H1 (cell line): Measurements from ENCODE around the gene SPATA13. TPM values are rescaled to one million over a fixed set of nuclear protein-coding genes. Genes with fewer than 3 reads are reported as not detected.

ENCODE experiments used
- CTCF ChIA-PET: fragments of 300-600 bp; sonication (Branson Sonifier 250); formaldehyde crosslinking; loops from one replicate; lab custom pipeline; 2021; ENCODE audit not compliant: partially characterized antibody; lab: Charles Lee
- POLR2A ChIA-PET: fragments of 300-600 bp; sonication (Branson Sonifier 250); formaldehyde crosslinking; loops from one replicate; lab custom pipeline; 2021; ENCODE audit warnings: inconsistent platforms; ENCODE audit not compliant: partially characterized antibody; lab: Charles Lee
- DNase-seq, 2 experiments: peaks; one replicate each; pipeline versions ENCODE4 v3.0.0 to v3.0.0-alpha.2; 2010 to 2022; ENCODE audit warnings: low spot score in 2 of 2, low read depth in 1 of 2, mixed read lengths in 1 of 2
- FAIRE-seq: peaks from 2 replicates; lab custom pipeline; 2011; peaks lifted over from hg19 to GRCh38; lab: Jason Lieb, UNC
- H2AFZ ChIP-seq: 2 replicates; pipeline ENCODE4 v1.8.1; 2012; ENCODE audit warnings: low read length, inconsistent platforms
- H2AK5ac ChIP-seq: 2 replicates; pipeline ENCODE4 v1.6.1; 2013; ENCODE audit warnings: low read depth, low read length
- H2BK120ac ChIP-seq: replicated peaks from 2 replicates; pipeline ENCODE3; 2013; ENCODE audit warnings: low read depth, low read length, inconsistent platforms
- H2BK12ac ChIP-seq: 2 replicates; pipeline ENCODE4 v1.6.1; 2013; ENCODE audit warnings: low read depth, low read length
- H2BK15ac ChIP-seq: 2 replicates; pipeline ENCODE4 v1.6.1; 2013; ENCODE audit warnings: low read length
- H2BK20ac ChIP-seq: 2 replicates; pipeline ENCODE4 v1.6.1; 2013; ENCODE audit warnings: low read length
- H2BK5ac ChIP-seq: 2 replicates; pipeline ENCODE4 v1.6.1; 2013; ENCODE audit warnings: low read depth, low read length
- H3K14ac ChIP-seq: 2 replicates; pipeline ENCODE4 v1.6.1; 2013; ENCODE audit warnings: inconsistent platforms; ENCODE audit not compliant: insufficient read length
- H3K18ac ChIP-seq: 2 replicates; pipeline ENCODE4 v1.6.1; 2013; ENCODE audit warnings: low read length; ENCODE audit errors: extremely low read depth
- H3K23ac ChIP-seq: 2 replicates; pipeline ENCODE4 v1.6.1; 2013; ENCODE audit warnings: inconsistent platforms; ENCODE audit not compliant: insufficient read length
- H3K23me2 ChIP-seq: 2 replicates; pipeline ENCODE4 v1.6.1; 2013; ENCODE audit warnings: low read depth, low read length
- H3K27ac ChIP-seq: 2 replicates; pipeline ENCODE4 v1.6.1; 2011; ENCODE audit warnings: low read depth, low read length, inconsistent platforms
- H3K27me3 ChIP-seq, 4 experiments: replicated peaks in 1 of 4; 1 replicate in 1 of 4; 2 replicates in 3 of 4; pipeline versions ENCODE4 v1.6.1 to v1.8.1; 2011 to 2013; ENCODE audit warnings: low read length in 3 of 4, mild to moderate bottlenecking in 3 of 4, inconsistent platforms in 2 of 4, mixed read lengths in 2 of 4, moderate library complexity in 1 of 4; ENCODE audit not compliant: control insufficient read depth in 3 of 4, insufficient read depth in 3 of 4; ENCODE audit errors: extremely low read depth in 1 of 4
- H3K36me3 ChIP-seq, 4 experiments: 2 replicates each; pipeline versions ENCODE4 v1.6.1 to v1.8.1; 2011 to 2013; ENCODE audit warnings: mild to moderate bottlenecking in 4 of 4, low read length in 3 of 4, moderate library complexity in 2 of 4, control low read depth in 1 of 4, inconsistent platforms in 1 of 4; ENCODE audit not compliant: insufficient read depth in 4 of 4, control insufficient read depth in 2 of 4
- H3K4ac ChIP-seq: replicated peaks from 2 replicates; pipeline ENCODE3; 2013; ENCODE audit warnings: low read length, low read depth, mixed read lengths, inconsistent platforms; ENCODE audit not compliant: insufficient read length
- H3K4me1 ChIP-seq, 4 experiments: replicated peaks in 1 of 4; 1 replicate in 1 of 4; 2 replicates in 3 of 4; pipeline versions ENCODE4 v1.6.1 to v1.8.1; 2011 to 2013; ENCODE audit warnings: low read length in 3 of 4, inconsistent platforms in 2 of 4, mixed read lengths in 1 of 4; ENCODE audit not compliant: insufficient read depth in 4 of 4, control insufficient read depth in 3 of 4
- H3K4me2 ChIP-seq, 2 experiments: 2 replicates each; pipeline versions ENCODE4 v1.6.1 to v1.8.1; 2011 to 2013; ENCODE audit warnings: low read depth in 2 of 2, low read length in 2 of 2, control low read depth in 1 of 2, inconsistent platforms in 1 of 2, mild to moderate bottlenecking in 1 of 2; ENCODE audit not compliant: insufficient read depth in 1 of 2
- H3K4me3 ChIP-seq, 4 experiments: fragments of 200-600, 300-600 bp in 1 of 4; sonication (generic), shearing (Covaris generic), sonication (Bioruptor Twin) in 1 of 4; 2 replicates each; pipeline versions ENCODE4 v1.5.1 to v1.8.1; 2011 to 2016; ENCODE audit warnings: low read length in 4 of 4, low read depth in 3 of 4, control low read depth in 2 of 4, inconsistent platforms in 2 of 4, mild to moderate bottlenecking in 2 of 4, mixed read lengths in 1 of 4, moderate library complexity in 1 of 4; ENCODE audit not compliant: insufficient read depth in 2 of 4; ENCODE audit errors: extremely low read depth in 1 of 4
- H3K56ac ChIP-seq: replicated peaks from 2 replicates; pipeline ENCODE3; 2013; ENCODE audit warnings: low read depth, mild to moderate bottlenecking, mixed read lengths, low read length, inconsistent platforms; ENCODE audit not compliant: insufficient read length
- H3K79me1 ChIP-seq: 2 replicates; pipeline ENCODE4 v1.6.1; 2013; ENCODE audit warnings: low read depth, low read length, control low read depth
- H3K79me2 ChIP-seq, 2 experiments: 2 replicates each; pipeline versions ENCODE4 v1.6.1 to v1.8.1; 2012 to 2013; ENCODE audit warnings: low read length in 2 of 2, mild to moderate bottlenecking in 2 of 2, inconsistent platforms in 1 of 2; ENCODE audit not compliant: insufficient read depth in 2 of 2, control insufficient read depth in 1 of 2
- H3K9ac ChIP-seq, 4 experiments: replicated peaks in 1 of 4; 1 replicate in 1 of 4; 2 replicates in 3 of 4; pipeline versions ENCODE4 v1.6.1 to v1.8.1; 2011 to 2013; ENCODE audit warnings: low read depth in 3 of 4, low read length in 3 of 4, control low read depth in 2 of 4, mild to moderate bottlenecking in 2 of 4, moderate library complexity in 2 of 4, inconsistent platforms in 1 of 4; ENCODE audit errors: extremely low read depth in 1 of 4
- H3K9me3 ChIP-seq, 2 experiments: 2 replicates each; pipeline versions ENCODE4 v1.6.1 to v1.8.1; 2012 to 2013; ENCODE audit warnings: mild to moderate bottlenecking in 2 of 2, moderate library complexity in 2 of 2, control low read depth in 1 of 2, inconsistent platforms in 1 of 2, low read depth in 1 of 2, low read length in 1 of 2, mixed read lengths in 1 of 2; ENCODE audit not compliant: insufficient read depth in 2 of 2
- H4K20me1 ChIP-seq, 2 experiments: replicated peaks in 1 of 2; 2 replicates each; pipeline versions ENCODE3 to v1.8.1; 2011 to 2013; ENCODE audit warnings: inconsistent platforms in 2 of 2, low read length in 2 of 2, mild to moderate bottlenecking in 1 of 2; ENCODE audit not compliant: insufficient read depth in 2 of 2, control insufficient read depth in 1 of 2
- H4K5ac ChIP-seq: 2 replicates; pipeline ENCODE4 v1.6.1; 2013; ENCODE audit warnings: low read length, low read depth, mixed read lengths, inconsistent platforms; ENCODE audit not compliant: insufficient read length
- H4K8ac ChIP-seq: 2 replicates; pipeline ENCODE4 v1.8.0; 2013; ENCODE audit warnings: mild to moderate bottlenecking, moderate library complexity, low read length, inconsistent platforms; ENCODE audit not compliant: insufficient read depth; ENCODE audit errors: extremely low read depth
- H4K91ac ChIP-seq: replicated peaks from 2 replicates; pipeline ENCODE3; 2013; ENCODE audit warnings: low read length, mixed read lengths, inconsistent platforms; ENCODE audit not compliant: insufficient read length
- EGR1 ChIP-seq: IDR thresholded peaks from 2 replicates; pipeline ENCODE4 v1.6.1; 2011; ENCODE audit warnings: low read depth, low read length, borderline replicate concordance
- POLR2A ChIP-seq, 2 experiments: IDR thresholded peaks; 1 replicate in 1 of 2; 2 replicates in 1 of 2; pipeline ENCODE4 v1.6.1; 2011; ENCODE audit warnings: low read depth in 2 of 2, low read length in 2 of 2, mild to moderate bottlenecking in 2 of 2; ENCODE audit errors: control extremely low read depth in 1 of 2
- SAP30 ChIP-seq: fragments of 300-600 bp; sonication (generic); IDR thresholded peaks from 2 replicates; pipeline ENCODE4 v1.7.1; 2012; ENCODE audit warnings: low read length, moderate library complexity, mild to moderate bottlenecking, inconsistent platforms; ENCODE audit not compliant: insufficient read depth, insufficient replicate concordance
- SP1 ChIP-seq: IDR thresholded peaks from 2 replicates; pipeline ENCODE4 v1.6.1; 2011; ENCODE audit warnings: low read depth, low read length
- WGBS, 2 experiments: shearing (Covaris generic) in 1 of 2; methylation state at CpG; one replicate each; pipeline versions ENCODE4 v1.1.6 to v1.1.7; 2013 to 2015; ENCODE audit warnings: low lambda C conversion rate in 2 of 2, mixed read lengths in 2 of 2, inconsistent platforms in 1 of 2, low coverage in 1 of 2, missing lambda C conversion rate in 1 of 2; ENCODE audit not compliant: insufficient replicate concordance in 2 of 2, insufficient coverage in 1 of 2, insufficient read length in 1 of 2; ENCODE audit errors: extremely low coverage in 1 of 2, missing lambda C conversion rate in 1 of 2; 5-methylcytosine and 5-hydroxymethylcytosine counted together
- polyA plus RNA-seq, 7 experiments: library from polyadenylated mRNA; depleted of rRNA in 3 of 7; stranded (reverse) in 5 of 7; unstranded in 2 of 7; fragments of >200 nt in 5 of 7; fragments of 200-250 nt in 2 of 7; gene quantifications; 1 replicate in 5 of 7; 2 replicates in 1 of 7; 4 replicates in 1 of 7; pipeline versions ENCODE4 v1.2.1 to v1.2.3, GENCODE V29; 2011 to 2013; ENCODE audit warnings: missing spikeins in 2 of 7, mixed read lengths in 2 of 7
- total RNA-seq: library from RNA; stranded (reverse); fragmentation: NEBNext Ultra II Directional; extraction: Animal tissue kit (Norgen Biotek cat#: 25700); gene quantifications from 2 replicates; pipeline ENCODE4 v1.2.1, GENCODE V29; 2021

The SPATA13 gene
- total and polyA plus RNA-seq, 2 of the 8 experiments (the other 6 are each of a cell fraction or from before 2014, with no cell fraction given): 12.6 to 30.9 TPM

DNA sequence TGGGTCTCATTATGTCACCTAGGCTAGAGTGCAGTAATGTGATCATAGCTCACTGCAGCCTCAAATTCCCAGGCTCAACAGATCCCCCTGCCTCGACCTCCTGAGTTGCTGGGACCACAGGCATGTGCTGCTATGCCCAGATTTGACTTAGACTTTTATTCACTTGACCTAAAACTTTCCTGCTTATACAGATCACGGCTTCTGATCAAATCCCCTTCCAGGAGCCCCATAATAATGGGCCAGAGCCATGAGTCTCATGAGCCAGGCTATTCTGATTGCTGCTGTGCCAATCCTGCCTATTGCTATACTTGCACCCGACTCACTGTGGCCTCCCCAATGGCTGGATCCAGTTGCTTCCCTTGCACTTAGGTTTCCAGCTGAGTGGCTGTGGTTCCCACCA, 190.9 kb downstream of the SPATA13 start:
- no peak overlapping the region for H3K23ac ChIP-seq
- no peak overlapping the region for H2BK15ac ChIP-seq
- H2AFZ ChIP-seq: no peak overlapping the region
- H2BK12ac ChIP-seq: no peak overlapping the region
- peaks cover 0 to 1% (median 0%) of the 10 kb centered on the region in 4 experiments; a peak in 1 of 7 replicates for H3K27me3 ChIP-seq
- no peak overlapping the region for H3K18ac ChIP-seq
- H2AK5ac ChIP-seq: no peak overlapping the region
- H3K4me2 ChIP-seq: no peak overlapping the region
- peaks cover 0 to 5% of the 10 kb centered on the region in 2 experiments; a peak in 1 of 4 replicates for H3K9me3 ChIP-seq
- H3K4me1 ChIP-seq: no peaks in the 10 kb centered on the region
- DNase-seq (no peak), FAIRE-seq (no peak)
- H3K56ac ChIP-seq: no peak overlapping the region
- no peak overlapping the region for H4K5ac ChIP-seq
- H4K8ac ChIP-seq: no peak overlapping the region
- no peak overlapping the region for H2BK20ac ChIP-seq
- no peak overlapping the region for H2BK120ac ChIP-seq
- peaks cover 0 to 5% of the 10 kb centered on the region in 2 experiments for H4K20me1 ChIP-seq
- H3K23me2 ChIP-seq: peaks cover 7% of the 10 kb centered on the region
- H4K91ac ChIP-seq: no peak overlapping the region
- WGBS, 2 experiments: 72% methylated on average over 3 of the region's 3 CpGs; no CpG with 5 or more reads in 1 of the 2 experiments
- ChIA-PET POLR2A (no interaction called here), CTCF (no interaction called here)
- no peak overlapping the region for H3K4me3 ChIP-seq
- TF ChIP-seq EGR1 (no peak), POLR2A (IDR thresholded peaks at IDR 0.05; ENCODE audit: control extremely low read depth in 1 of 2, low read depth in 2 of 2, low read length in 2 of 2) (no peak), SP1 (no peak), SAP30 (no peak)
- H3K27ac ChIP-seq: no peak overlapping the region
- H3K79me1 ChIP-seq: no peaks in the 10 kb centered on the region
- no peaks in the 10 kb centered on the region for H3K79me2 ChIP-seq
- no peak overlapping the region for H3K4ac ChIP-seq
- no peak overlapping the region for H3K9ac ChIP-seq
- H3K14ac ChIP-seq: no peak overlapping the region
- no peak overlapping the region for H2BK5ac ChIP-seq
- H3K36me3 ChIP-seq: peaks cover 0 to 2% (median 0%) of the 10 kb centered on the region in 4 experiments; a peak in 1 of 8 replicates
